ENCODE results near the gene TANC1.

- TF ChIP-seq MAX (IDR thresholded peaks at IDR 0.05; ENCODE audit: insufficient read depth, insufficient read length) (no peak), CTCF (IDR thresholded peaks at IDR 0.05; ENCODE audit: extremely low read depth in 1 of 2, insufficient read depth in 1 of 2, low read depth in 1 of 2, low read length in 2 of 2) (no peak), MYC (IDR thresholded peaks at IDR 0.05; ENCODE audit: low read depth, low read length) (no peak), POLR2A (IDR thresholded peaks at IDR 0.05; ENCODE audit: low read depth, low read length) (no peak), EZH2 (IDR thresholded peaks at IDR 0.05; ENCODE audit: borderline replicate concordance, low read depth, low read length, severe bottlenecking) (no peak)
These were observed 284.5 kb downstream of the TANC1 start for GRCh38 chr2:159252905-159253304.
